ENCODE results near the gene MINDY3. TPM values are rescaled to one million over a fixed set of nuclear protein-coding genes. Genes with fewer than 3 reads are reported as not detected.

MINDY3 gene
- total RNA-seq, 1 experiment from 2014 or later, result 14.9 TPM

DNA sequence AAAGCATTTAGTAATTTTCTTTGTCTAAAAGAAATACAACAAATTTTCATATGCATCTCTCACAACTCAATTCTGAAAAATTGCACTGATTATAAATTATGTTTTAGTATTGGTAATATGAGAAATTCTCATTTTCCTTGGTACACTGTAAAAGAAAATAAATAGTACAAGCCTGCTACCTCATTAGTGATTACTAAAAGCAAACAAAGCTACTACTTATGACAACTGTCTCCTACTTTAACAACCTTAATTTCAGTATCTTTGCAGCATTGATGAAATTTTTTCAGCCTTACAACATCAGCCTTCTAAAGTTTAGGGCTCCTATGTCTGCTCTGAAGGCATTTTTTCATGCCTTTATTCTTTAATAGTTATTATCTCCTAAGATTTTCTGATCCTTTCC, 65.7 kb downstream of the MINDY3 start:
- no peaks in the 10 kb centered on the region for H3K4me1 ChIP-seq (ENCODE audit: insufficient read depth, low read length)
- H2BK15ac ChIP-seq (ENCODE audit: low read depth, low read length), result no peak overlapping the region
- DNase-seq, result no peak
- no peak overlapping the region for H3K4me2 ChIP-seq (ENCODE audit: insufficient read depth, insufficient read length, low read length)
- H4K91ac ChIP-seq (ENCODE audit: insufficient read length, low read depth, low read length), result no peak overlapping the region
- H3K27ac ChIP-seq (ENCODE audit: insufficient read length, low read depth, low read length), result no peak overlapping the region
- no peak overlapping the region for H4K5ac ChIP-seq (ENCODE audit: insufficient read length, low read depth, low read length)
- no peak overlapping the region for H3K18ac ChIP-seq (ENCODE audit: insufficient read length, low read depth, low read length)
- no peak overlapping the region for H3K56ac ChIP-seq (ENCODE audit: insufficient read length, low read depth, low read length)
- Mint-ChIP-seq H3K27ac (no peak overlapping the region), H3K4me3 (no peak overlapping the region), H3K9me3 (no peaks in the 10 kb centered on the region; a peak in 1 of 5 replicates), H3K27me3 (ENCODE audit: low read depth) (no peaks in the 10 kb centered on the region), H3K4me1 (no peaks in the 10 kb centered on the region), H3K36me3 (ENCODE audit: insufficient read depth in 1 of 3, low read depth in 3 of 3) (no peaks in the 10 kb centered on the region)
- no peak overlapping the region for H2BK5ac ChIP-seq (ENCODE audit: insufficient read length, low read length)
- H3K79me1 ChIP-seq (ENCODE audit: insufficient read depth, low read depth, low read length, poor library complexity, severe bottlenecking), result no peaks in the 10 kb centered on the region
- H2BK20ac ChIP-seq (ENCODE audit: low read depth, low read length, poor library complexity, severe bottlenecking), result no peak overlapping the region
- H3K23me2 ChIP-seq (ENCODE audit: insufficient read length, low read depth, low read length, poor library complexity, severe bottlenecking), result no peaks in the 10 kb centered on the region
- H2BK120ac ChIP-seq (ENCODE audit: low read depth, low read length, poor library complexity, severe bottlenecking), result no peak overlapping the region
- no peak overlapping the region for H3K14ac ChIP-seq (ENCODE audit: insufficient read depth, low read length)
- H3K9ac ChIP-seq (ENCODE audit: extremely low read depth, insufficient read length, low read length), result no peak overlapping the region
- H3K27me3 ChIP-seq (ENCODE audit: insufficient read depth, low read length), result no peaks in the 10 kb centered on the region
- H2AK5ac ChIP-seq (ENCODE audit: insufficient read length, low read length), result no peak overlapping the region
- no peaks in the 10 kb centered on the region for H3K9me3 ChIP-seq (ENCODE audit: control insufficient read depth, low read depth, low read length)
- no peak overlapping the region for H3K4ac ChIP-seq (ENCODE audit: low read depth, low read length)
- no peaks in the 10 kb centered on the region for H3K79me2 ChIP-seq (ENCODE audit: insufficient read depth, low read length)
- no peak overlapping the region for H3K23ac ChIP-seq (ENCODE audit: insufficient read length, low read depth, low read length)
- no peak overlapping the region for H4K8ac ChIP-seq (replicated peaks; ENCODE audit: insufficient read length, low read depth, low read length)
- H3T11ph ChIP-seq (ENCODE audit: low read length), result no peak overlapping the region
- TF ChIP-seq, protein P1, sequence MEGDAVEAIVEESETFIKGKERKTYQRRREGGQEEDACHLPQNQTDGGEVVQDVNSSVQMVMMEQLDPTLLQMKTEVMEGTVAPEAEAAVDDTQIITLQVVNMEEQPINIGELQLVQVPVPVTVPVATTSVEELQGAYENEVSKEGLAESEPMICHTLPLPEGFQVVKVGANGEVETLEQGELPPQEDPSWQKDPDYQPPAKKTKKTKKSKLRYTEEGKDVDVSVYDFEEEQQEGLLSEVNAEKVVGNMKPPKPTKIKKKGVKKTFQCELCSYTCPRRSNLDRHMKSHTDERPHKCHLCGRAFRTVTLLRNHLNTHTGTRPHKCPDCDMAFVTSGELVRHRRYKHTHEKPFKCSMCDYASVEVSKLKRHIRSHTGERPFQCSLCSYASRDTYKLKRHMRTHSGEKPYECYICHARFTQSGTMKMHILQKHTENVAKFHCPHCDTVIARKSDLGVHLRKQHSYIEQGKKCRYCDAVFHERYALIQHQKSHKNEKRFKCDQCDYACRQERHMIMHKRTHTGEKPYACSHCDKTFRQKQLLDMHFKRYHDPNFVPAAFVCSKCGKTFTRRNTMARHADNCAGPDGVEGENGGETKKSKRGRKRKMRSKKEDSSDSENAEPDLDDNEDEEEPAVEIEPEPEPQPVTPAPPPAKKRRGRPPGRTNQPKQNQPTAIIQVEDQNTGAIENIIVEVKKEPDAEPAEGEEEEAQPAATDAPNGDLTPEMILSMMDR (conservative IDR thresholded peaks at IDR 0.05), result no peak
- H4K20me1 ChIP-seq (ENCODE audit: control insufficient read depth, insufficient read depth, insufficient read length), result no peaks in the 10 kb centered on the region
- H2BK12ac ChIP-seq (ENCODE audit: insufficient read length, low read depth, low read length), result no peak overlapping the region
- no peak overlapping the region for H2AFZ ChIP-seq (ENCODE audit: low read length)
